HG03280 (cell line): Measurements from ENCODE around the gene M6PR.
"Not testable (repeated sequence)": the region's sequence is repeated elsewhere in the genome, so short reads cannot be mapped to it uniquely, and the experiment has no call there.

Source experiments
- ATAC-seq: cut with Tn5 transposase; IDR thresholded peaks from one replicate; pipeline ENCODE4 v1.9.1; 2021; ENCODE audit warnings: mild to moderate bottlenecking, moderate library complexity; ENCODE audit not compliant: unreplicated experiment

M6PR gene

GRCh38 chr12:8951744-8952143 is 2.3 kb upstream of the M6PR start:
- no peak for ATAC-seq

GRCh38 chr12:8950702-8951478 is 1.4 kb upstream of the M6PR start:
- ATAC-seq: no peak

GRCh38 chr12:8950221-8950527 is 729 bp upstream of the M6PR start:
- ATAC-seq: peak; percentile 13

GRCh38 chr12:8948701-8949341 is 624 bp downstream of the M6PR start:
- no peak for ATAC-seq

- ATAC-seq: no peak
Measured at GRCh38 chr12:8947737-8948136, 1.7 kb downstream of the M6PR start.

GRCh38 chr12:8946733-8947132 is 2.7 kb downstream of the M6PR start:
- no peak for ATAC-seq

- ATAC-seq: no peak
Measured at GRCh38 chr12:8943565-8944186, 5.8 kb downstream of the M6PR start.

- no peak for ATAC-seq
Measured at GRCh38 chr12:8941691-8942478, 7.6 kb downstream of the M6PR start.

- ATAC-seq: not testable (repeated sequence)
Measured at GRCh38 chr12:8937842-8938442, 11.5 kb downstream of the M6PR start.

GRCh38 chr12:8936735-8937134 is 12.7 kb downstream of the M6PR start:
- ATAC-seq: no peak

GRCh38 chr12:8934080-8934479 is 15.4 kb downstream of the M6PR start:
- not testable (repeated sequence) for ATAC-seq

GRCh38 chr12:8932464-8932863 is 17.0 kb downstream of the M6PR start:
- not testable (repeated sequence) for ATAC-seq

- not testable (repeated sequence) for ATAC-seq
Measured at GRCh38 chr12:8930655-8931323, 18.7 kb downstream of the M6PR start.

GRCh38 chr12:8922544-8922943 is 26.9 kb downstream of the M6PR start:
- no peak for ATAC-seq

GRCh38 chr12:8919643-8920042 is 29.8 kb downstream of the M6PR start:
- not testable (repeated sequence) for ATAC-seq

- no peak for ATAC-seq
Measured at GRCh38 chr12:8917751-8918150, 31.7 kb downstream of the M6PR start.

- ATAC-seq: no peak
Measured at GRCh38 chr12:8917031-8917430, 32.4 kb downstream of the M6PR start.

- no peak for ATAC-seq
Measured at GRCh38 chr12:8916154-8916553, 33.3 kb downstream of the M6PR start.

- ATAC-seq: peak; percentile 60
Measured at GRCh38 chr12:8914716-8915526, 34.5 kb downstream of the M6PR start.
